GM19328 (cell line): ENCODE results near the gene ZFY.

Experiments used
- ATAC-seq: cut with Tn5 transposase; IDR thresholded peaks from one replicate; pipeline ENCODE4 v1.9.1; 2021; ENCODE audit warnings: mild to moderate bottlenecking, moderate library complexity; ENCODE audit not compliant: unreplicated experiment

The ZFY gene

DNA sequence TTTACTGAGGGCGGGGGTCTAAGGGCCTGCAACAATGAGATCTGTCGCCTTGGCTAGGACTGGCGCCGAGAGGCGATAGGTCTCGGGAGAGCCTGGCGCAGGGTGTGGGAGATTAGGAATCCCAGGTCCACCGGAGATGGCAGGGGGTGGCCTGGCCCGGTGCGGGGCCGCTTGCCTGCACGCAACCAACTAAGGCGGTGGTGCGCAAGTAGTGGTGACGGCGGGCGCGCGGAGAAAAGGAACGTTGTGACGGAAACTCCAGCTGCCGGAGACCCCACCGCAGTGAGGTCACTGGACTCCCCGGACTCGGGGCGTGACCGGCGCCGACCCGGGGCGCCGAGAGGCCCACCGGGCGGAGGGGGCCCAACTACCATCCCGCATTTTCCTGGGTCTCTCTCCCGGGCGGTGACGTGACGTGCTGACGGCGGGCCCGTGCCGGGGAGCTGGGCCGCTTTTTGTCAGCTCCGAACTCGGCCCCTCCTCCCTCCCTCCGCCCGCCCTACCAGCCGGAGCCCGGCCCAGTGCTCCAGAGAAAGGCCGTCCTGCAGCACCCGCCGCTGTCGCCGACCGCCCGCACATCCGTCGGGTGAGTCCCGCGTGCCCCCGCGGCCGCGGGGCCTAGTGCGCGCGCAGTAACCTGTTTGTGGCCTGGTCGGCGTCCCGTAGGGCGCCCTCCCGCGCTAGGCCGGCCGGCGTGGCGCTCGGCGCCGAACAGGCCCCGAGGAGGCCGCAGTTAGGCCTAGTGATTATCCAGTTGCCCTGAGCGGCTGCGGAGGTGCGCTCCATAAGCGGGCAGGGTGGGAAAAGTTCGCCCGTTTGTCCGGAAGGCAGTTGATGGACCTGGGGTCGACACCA is at the start of gene ZFY:
ZFY (plus strand) TSS at position 521 of the 855 bp plus-strand sequence. CDS start 18,556 bp downstream, outside the sequence.
- no peak for ATAC-seq

DNA sequence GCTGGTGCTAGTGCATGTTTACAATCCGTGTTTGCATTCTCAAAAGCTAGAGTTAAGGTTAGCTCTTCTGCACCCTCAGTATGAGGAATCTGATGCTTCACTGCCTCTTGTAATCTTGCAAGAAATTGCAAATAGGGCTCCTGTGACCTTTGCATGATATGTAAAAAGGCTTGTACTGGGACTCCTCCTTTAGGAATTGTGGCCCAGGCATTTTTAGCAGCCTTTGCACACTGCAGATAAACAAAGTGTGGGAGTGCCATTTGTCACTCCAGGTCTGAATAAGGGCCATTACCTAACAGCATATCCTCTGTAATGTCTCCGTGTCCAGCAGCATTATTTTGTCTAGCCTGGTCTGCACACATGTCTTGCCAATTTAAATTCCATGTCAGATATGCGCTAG is 49.3 kb upstream of the ZFY start:
- ATAC-seq: no peak

DNA sequence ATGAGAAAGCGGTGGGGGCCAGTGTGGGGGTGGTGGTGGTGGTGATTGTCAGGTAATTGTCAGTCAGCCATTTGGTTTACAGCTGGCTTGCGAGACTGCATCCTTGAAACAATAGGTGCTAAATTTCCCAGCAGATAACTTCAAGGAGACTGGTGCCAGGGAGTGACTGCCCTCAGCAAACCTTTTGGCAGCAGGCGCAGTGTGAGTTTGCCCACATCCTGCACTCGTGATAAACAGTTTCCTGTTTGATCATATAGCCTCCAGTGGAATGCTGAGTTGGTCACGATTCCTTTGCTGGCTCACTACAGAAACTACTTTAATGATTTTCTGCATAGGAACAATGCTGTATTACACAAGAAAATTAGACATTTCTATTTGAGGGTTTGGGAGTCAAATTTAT is 47.8 kb upstream of the ZFY start:
- ATAC-seq: no peak

DNA sequence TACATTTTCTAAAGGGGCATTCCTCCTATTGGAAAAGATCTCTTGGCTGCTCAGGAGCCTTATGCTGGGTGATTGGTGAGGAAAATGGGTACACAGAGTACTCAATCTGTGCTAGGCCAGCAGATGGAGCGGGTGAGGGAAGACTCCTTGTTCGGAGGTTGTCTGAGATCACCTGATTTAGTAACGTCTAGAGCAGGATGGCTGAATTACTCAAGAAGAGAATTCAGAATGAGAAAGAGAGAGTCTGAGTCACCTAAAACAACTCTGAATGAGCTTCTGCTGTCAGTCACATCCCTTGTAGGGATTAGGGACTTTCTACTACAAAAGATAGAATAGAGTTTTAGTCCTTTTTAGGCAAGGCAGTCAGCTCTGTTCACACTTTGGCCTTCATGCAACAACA is 47.2 kb upstream of the ZFY start:
- no peak for ATAC-seq

DNA sequence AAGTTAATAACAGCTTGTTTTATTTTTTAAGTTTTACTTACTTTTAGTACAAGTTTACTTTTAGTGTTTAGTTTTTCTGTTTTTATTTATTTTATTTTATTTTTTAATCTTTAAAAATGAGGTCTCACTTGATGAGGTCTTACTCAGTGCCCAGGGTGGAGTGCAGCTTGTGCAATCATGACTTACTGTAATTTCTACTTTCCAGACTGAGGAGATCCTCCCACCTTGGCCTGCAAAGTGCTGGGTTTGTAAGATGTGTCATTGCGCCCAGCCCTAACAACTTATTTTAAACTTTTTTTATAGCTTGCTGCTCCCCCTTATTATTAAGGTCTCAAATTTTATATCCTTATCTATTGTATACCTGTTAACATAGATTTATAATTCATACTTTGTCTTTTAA is 41.7 kb upstream of the ZFY start:
- ATAC-seq: no peak

DNA sequence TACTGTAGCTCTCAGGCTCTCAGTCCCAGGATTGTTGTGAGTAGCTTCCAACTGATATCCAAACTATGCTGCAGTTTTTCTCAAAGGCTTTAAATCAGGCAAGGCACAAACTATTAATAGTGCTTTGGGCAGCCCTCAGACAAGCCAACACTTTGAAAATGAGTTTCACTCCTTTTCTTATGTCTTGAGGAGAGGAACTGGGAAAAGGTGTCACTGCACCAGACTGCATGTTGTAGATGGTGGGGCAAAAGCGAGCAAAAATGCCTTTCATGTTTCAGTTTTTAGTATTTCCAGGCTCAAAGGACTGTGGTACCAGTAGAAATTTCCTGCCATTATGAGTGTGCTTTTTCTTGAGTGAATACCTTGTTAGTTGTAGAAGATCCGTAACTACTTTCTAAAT is 39.1 kb upstream of the ZFY start:
- ATAC-seq: no peak

DNA sequence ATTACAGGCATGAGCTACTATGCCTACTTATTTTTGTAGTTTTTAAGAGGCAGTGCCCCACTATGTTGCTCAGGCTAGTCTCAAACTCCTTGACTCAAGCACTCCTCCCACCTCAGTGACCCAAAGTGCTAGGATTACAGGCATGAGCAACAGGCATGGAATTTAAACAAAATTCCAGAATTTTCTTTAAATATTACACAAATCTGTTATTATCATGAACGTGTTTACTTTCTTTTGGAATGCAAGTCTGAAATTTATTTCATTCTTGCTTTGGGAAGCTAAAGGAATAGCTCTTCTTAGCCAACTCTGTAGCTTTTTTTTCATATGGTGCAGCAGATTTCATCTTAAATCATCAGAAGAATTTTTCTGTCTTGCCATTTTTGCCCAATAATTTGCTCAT is 27.8 kb upstream of the ZFY start:
- no peak for ATAC-seq

DNA sequence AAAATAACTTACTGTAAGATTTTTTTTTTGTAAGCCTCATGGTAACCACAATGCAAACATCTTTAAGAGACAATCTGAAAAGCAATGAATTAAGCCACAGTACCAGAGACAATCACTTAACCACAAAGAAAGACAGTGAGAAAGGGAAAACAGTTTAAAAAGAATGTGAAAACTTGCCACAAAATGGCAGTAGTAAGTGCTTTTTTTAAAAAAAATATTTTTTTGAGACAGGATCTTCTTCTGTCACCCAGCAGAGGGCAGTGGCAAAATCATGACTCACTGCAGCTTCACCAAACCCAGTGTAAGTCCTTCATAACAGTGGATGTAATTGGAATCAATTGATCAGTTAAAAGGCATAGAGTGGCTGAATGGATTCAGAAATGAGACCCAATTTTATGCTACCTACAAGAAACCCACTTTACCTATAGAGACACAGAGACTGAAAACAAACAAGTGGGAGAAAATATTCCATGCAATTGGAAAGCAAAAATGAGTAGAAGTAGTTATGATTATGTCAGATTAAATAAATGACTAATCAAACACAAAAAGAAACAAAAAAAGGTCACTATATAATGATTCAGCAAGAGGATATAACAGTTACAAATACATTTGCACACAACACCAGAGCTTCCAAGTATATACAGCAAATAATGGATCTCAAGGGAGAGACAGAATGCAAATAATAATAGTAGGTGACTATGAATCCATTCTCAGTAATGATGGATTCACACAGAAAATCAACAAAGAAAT is 21.9 kb upstream of the ZFY start:
- ATAC-seq: no peak

DNA sequence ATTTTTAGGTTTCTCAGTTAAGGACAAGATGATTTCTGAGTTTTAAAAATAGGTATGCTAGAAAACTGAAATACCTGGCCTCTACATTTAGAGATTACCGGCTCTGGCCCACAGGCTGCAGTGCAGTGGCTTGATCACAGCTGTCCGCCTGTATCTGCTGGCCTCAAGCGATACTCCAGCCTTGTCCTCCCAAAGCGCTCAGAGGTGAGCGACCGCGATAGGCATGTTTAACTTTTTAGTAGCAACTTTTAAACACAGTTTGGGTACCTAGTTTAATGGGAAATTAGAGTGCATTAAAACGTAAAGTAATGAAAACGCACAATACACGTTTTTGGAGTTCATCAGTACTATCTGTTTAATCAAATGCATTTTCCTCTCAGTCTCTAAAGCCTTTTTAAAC is 1.1 kb upstream of the ZFY start:
- ATAC-seq: no peak

DNA sequence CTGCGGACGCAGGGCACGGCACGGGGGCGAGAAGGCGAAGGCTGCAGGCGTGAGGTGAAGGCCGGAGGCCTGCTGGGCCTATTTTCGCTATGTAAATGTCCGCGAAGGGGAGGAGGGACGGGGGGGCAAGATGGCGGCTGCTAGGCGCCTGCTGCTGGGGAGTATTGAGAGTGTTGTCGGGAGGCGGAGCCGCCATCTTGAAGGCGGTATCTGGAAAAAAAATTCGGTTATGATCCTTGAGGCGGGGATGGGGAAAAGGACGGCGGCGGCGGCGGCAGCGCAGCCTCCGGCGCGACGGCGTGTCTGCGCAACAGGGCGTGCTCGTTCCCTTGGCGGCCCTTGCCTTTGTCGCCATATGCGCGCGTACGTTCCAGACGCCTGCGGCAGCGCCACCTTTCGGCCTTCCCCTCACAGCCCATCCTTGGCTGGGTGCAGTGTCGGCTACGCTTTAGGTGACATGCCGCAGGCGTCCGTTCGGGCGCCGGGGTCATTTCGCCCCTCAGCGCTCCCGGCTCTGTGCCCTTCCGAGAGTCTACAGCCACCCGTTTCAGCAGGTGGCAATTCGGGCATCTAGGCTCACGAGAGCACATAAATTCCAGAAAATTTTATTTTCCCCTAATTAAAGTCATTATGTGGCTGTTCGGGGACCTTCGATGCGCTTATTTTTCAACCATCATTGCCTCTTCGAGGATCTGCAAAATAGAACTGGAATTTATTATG is 695 bp downstream of the ZFY start:
- ATAC-seq: no peak

DNA sequence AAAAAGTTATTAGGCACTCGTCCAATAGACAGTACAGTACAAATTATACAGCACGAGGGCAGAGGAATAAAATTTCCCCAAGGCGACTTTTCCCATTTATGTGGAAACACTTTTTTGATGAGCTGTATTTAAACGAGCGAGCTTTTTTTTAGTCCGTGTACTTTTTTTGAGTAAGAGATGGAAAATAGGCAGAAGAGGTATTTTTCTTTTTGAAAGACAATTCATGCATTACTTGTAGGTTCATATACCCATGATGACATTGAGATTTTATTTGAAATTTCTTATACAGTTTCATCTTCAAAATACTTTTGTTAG is 1.2 kb downstream of the ZFY start:
- ATAC-seq: no peak

DNA sequence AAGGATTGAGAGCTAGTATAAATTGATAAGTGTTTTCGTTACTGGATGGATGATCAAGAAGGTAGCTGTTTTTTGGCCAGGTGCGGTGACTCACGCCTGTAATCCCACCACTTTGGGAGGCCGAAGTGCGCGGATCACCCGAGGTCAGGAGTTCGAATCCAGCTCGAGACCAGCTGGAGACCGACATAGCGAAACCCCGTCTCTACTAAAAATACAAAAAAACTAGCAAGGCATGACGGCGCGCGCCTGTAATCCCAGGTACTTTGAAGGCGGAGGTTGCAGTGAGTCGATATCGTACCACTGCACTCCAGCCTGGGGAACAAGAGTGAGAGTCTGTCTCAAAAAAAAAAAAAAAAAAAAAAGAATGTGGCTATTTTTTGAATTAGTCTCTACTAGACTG is 2.0 kb downstream of the ZFY start:
- ATAC-seq: no peak

DNA sequence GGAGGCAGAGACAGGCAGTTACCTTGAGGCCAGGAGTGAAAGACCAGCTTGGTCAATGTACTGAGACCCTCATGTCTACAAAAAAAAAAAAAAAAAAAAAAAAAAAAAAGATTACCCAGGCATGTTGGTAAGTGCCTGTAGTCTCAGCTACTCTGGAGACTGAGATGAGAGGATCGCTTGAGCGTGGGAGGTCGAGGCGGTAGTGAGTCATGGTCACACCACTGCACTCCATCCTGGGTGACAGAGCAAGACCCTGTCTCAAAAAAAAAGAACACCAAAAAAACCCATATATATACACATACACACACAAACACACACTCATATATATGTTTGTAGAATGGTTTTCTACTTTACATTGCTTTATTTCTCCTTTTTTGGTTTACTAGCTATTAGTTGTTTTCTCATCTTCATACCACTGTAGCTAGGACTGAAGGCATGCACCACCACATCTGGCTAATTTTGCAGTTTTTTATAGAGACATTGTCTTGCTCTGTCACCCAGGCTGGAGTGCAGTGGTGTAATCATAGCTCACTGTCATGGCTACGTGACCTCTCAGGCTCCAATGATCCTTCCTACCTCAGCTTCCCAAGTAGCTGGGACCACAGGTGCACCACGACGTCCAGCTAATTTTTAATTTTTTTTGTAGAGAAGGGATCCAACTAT is 14.5 kb downstream of the ZFY start:
- ATAC-seq: no peak

DNA sequence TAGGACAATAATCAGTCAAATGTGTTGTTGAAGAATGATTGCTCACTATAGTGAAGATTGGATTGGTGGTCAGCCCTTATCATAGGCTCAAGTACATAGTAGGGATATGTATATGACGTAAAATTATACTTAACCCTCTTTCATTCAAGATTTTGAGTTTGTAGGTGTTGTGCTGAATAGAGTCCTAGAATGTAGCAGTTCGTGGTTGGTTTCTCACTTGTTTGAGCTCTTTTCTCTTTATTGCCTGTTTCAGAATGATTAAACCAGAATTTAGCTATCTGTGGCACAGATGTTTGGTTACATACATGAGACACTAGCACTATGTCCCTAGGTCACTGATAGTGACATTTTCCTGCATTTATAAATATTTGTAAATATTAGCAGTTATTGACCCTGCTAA is 15.5 kb downstream of the ZFY start:
- no peak for ATAC-seq

DNA sequence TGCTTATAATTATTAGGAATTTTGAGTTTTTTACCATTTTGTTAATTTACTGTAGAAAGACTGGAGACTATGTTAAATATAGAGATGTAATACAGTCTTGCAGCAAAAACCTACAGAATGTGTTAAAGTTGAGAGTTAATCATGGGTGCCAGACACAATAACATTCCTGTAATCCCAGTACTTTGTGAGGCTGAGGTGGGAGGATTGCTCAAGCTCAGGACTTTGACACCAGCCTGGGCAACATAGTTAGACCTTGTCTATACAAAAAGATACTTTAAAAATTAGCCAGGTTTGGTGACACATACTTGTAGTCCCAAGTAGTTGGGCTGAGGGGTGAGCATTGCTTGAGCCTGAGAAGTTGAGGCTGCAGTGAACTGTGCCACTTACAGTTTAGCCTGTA is 17.7 kb downstream of the ZFY start:
- no peak for ATAC-seq

DNA sequence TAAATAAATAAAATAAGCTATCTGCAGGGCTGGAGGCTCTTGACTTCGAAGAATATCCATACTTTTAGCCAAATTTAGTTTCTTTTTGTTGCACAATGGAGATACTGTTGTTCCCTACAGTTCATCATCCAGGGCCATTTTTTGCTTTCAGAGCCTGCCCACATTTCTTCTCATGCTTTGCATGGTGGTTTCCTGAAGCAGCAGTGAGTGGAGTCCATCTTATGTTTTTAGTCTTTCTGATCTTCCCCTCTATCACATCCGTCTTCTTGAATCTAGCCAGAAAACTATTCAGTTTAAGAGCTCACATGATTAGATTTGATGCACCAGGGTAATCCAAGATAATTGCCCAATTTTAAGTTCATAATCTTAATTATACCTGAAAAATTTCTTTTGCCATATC is 19.6 kb downstream of the ZFY start:
- no peak for ATAC-seq

DNA sequence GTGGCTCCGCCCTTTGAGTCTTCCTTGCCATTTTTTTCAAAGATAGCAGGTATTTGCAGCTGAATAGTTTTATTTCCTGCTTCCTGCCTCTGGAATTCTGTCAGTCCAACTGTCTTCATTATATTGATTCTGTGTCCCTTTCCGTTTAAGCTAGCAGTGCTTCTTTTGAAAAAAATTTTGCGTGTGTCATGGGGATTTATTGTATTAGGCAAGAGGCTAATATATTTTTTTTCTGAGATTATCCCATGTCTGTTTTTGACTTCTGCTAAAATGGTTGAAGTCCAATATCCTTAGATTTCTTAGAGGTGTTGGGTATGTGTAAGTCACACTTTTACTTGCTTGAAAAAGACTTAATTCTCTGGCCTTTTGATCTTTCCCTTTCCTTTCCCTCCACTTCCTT is 20.4 kb downstream of the ZFY start:
- no peak for ATAC-seq

DNA sequence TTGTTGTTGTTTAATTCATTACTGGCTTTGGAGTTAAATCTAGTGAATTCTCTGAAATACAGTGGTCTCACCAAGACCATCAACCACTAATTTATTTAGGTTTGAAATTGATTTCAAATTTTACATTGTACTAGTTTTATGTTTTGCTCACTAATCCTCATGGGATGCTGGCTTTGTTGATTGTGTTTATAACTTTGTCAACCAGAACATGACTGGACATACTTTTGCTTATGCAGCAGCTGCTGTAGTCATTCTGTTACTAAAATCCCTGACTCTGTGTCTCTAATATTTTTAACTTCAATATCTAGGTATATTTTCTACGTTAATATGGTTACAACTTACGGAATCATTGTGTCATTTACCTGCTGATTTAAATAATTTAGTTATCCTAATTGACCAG is 26.9 kb downstream of the ZFY start:
- ATAC-seq: no peak

DNA sequence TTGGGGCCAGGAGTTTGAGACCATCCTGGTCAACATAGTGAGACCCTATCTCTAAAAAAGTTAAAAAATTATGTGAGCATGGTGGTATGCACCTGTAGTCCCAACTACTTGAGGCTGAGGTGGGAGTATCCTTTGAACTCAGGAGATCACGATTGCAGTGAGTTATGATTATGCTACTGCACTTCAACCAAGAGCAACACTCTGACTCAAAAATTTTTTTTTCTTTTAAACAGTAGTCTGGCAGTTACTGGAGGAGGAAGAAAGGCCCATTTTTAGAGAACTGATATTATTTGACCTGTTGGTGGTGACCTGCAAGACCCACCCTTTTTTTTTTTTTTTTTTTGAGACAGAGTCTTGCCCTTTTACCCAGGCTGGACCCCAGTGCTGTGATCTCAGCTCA is 29.6 kb downstream of the ZFY start:
- no peak for ATAC-seq

DNA sequence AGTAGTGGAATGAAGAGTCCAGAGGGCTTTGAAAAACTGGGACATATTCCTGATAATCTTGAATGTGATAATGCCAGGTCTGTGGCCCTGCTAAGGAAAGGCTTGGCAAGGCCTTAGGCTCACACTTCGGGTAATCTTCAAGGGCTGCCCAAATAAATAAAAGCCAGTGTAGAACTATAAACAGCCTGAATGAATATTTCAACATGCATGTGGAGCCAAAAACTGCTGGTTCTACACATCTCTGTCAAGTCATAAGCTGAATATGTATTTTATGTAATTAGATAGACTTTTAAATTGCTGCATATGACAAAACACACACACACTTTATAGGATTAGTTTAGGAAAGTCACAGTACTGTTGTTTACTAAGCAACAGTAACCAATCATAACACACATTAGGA is 30.4 kb downstream of the ZFY start:
- ATAC-seq: no peak

DNA sequence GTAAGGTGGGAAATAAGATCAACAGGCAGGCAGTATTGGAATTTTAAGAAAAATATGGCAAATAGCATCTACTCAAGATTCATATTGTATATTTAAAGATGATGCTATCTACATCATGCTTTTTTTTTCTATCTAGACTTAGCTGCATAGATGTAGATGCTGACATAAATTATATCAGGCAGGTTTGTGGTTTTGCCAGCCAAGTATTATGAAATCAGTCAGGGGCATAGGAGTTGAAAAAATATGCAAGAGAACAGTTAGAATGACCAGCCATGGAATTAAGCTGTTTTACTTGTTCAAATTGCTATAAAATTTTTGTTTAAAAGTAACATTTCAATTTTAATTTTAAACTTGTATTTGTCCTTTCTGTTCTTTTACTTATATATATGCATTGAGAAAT is 34.4 kb downstream of the ZFY start:
- no peak for ATAC-seq
